Naive thymus-derived CD8-positive, alpha-beta T cell (primary cell): ENCODE measurements around the gene PIH1D1. TPM values are rescaled to one million over a fixed set of nuclear protein-coding genes. Genes with fewer than 3 reads are reported as not detected.

Source experiments
- ATAC-seq, 2 donors: fragments of 150-1000 bp; cut with Tn5 transposase in 1 of 2; sonication (Bioruptor Pico), chemical (Tn5 transposase) in 1 of 2; 1 replicate in 1 of 2; 2 replicates in 1 of 2; pipeline ENCODE4 v1.10.0; 2021; ENCODE audit warnings: mild to moderate bottlenecking in 2 of 2, moderate library complexity in 2 of 2
- POLR2A ChIA-PET: fragments of 350-600 bp; sonication (Branson Sonifier 250); formaldehyde crosslinking; loops from one replicate; lab custom pipeline; 2021; ENCODE audit warnings: antibody characterized with exemption; lab: Charles Lee
- DNase-seq, 10 donors: peaks; one replicate each; pipeline versions ENCODE4 v3.0.0 to v3.0.0-alpha.2; 2020 to 2022
- H3K27ac Mint-ChIP-seq, 10 donors: one replicate each; pipeline ENCODE4 v1.8.0; 2020 to 2022; ENCODE audit warnings: mild to moderate bottlenecking in 10 of 10, mixed read lengths in 10 of 10, moderate library complexity in 4 of 10, inconsistent platforms in 1 of 10
- H3K27me3 Mint-ChIP-seq, 5 donors: one replicate each; pipeline ENCODE4 v1.8.0; 2021 to 2022; ENCODE audit warnings: mixed read lengths in 5 of 5
- H3K36me3 Mint-ChIP-seq, 3 donors: one replicate each; pipeline ENCODE4 v1.8.0; 2020 to 2022; ENCODE audit warnings: mixed read lengths in 3 of 3, mild to moderate bottlenecking in 2 of 3, inconsistent platforms in 1 of 3
- H3K4me1 Mint-ChIP-seq, 4 donors: one replicate each; pipeline ENCODE4 v1.8.0; 2021 to 2022; ENCODE audit warnings: mixed read lengths in 4 of 4
- H3K4me3 Mint-ChIP-seq, 10 donors: one replicate each; pipeline ENCODE4 v1.8.0; 2020 to 2022; ENCODE audit warnings: mild to moderate bottlenecking in 10 of 10, mixed read lengths in 10 of 10, moderate library complexity in 6 of 10, inconsistent platforms in 1 of 10
- H3K9me3 Mint-ChIP-seq, 9 donors: one replicate each; pipeline ENCODE4 v1.8.0; 2020 to 2022; ENCODE audit warnings: mixed read lengths in 9 of 9, mild to moderate bottlenecking in 3 of 9, inconsistent platforms in 1 of 9, moderate library complexity in 1 of 9
- polyA plus RNA-seq, 3 donors: library from polyadenylated mRNA; unstranded; fragments of 300-500 nt; fragmentation: Illumina TruSeq; gene quantifications; one replicate each; pipeline ENCODE4 v1.2.3, GENCODE V29; 2021
- total RNA-seq, 8 experiments: library from RNA in 2 of 8; stranded (reverse) in 2 of 8; gene quantifications; one replicate each; pipeline ENCODE4 v1.2.3 and lab custom pipeline; 2021 to 2026

The PIH1D1 gene
- total and polyA plus RNA-seq, 5 experiments from 2014 or later, result 85.3 to 179 (median 88.9) TPM

GRCh38 chr19:49441210-49441959, 10.2 kb downstream of the PIH1D1 start, which contains the start of gene SLC17A7:
SLC17A7 (minus strand) TSS chr19:49441527; CDS start chr19:49441379, 148 bp downstream.
- H3K36me3 Mint-ChIP-seq, result peaks cover 2 to 8% (median 5%) of the 10 kb centered on the region in 3 donors
- peaks cover 33 to 54% (median 43%) of the 10 kb centered on the region in 4 donors for H3K4me1 Mint-ChIP-seq
- DNase-seq (peak in 5 of 10 donors; percentile 27 to 72 (median 59)), ATAC-seq (no peak)
- no peaks in the 10 kb centered on the region for H3K9me3 Mint-ChIP-seq
- peaks cover 44 to 65% (median 58%) of the 10 kb centered on the region in 5 donors for H3K27me3 Mint-ChIP-seq
- H3K27ac Mint-ChIP-seq, result peak within 1 kb of the TSS in 9 of 10 donors; percentile 19 to 84 (median 34)
- peak within 1 kb of the TSS; percentile 76 to 90 (median 84) for H3K4me3 Mint-ChIP-seq
- POLR2A ChIA-PET, result interaction anchor here (0.6 to 2.4 kb wide), 7 partner anchors 10 to 51 kb away, joined by 3 to 11 read pairs (median 5); partner anchors contain the start of gene PIH1D1

- Mint-ChIP-seq H3K36me3 (peaks cover 2 to 6% (median 5%) of the 10 kb centered on the region in 3 donors), H3K4me1 (peaks cover 35 to 60% (median 48%) of the 10 kb centered on the region in 4 donors), H3K9me3 (no peaks in the 10 kb centered on the region), H3K27me3 (peaks cover 50 to 73% (median 65%) of the 10 kb centered on the region in 5 donors), H3K4me3 (peak overlapping the region; percentile 3 to 83 (median 57)), H3K27ac (peak overlapping the region in 4 of 10 donors; percentile 13 to 73 (median 24))
- POLR2A ChIA-PET, result interaction anchor here (0.8 to 2.8 kb wide), 5 partner anchors 13 to 48 kb away, joined by 3 to 11 read pairs (median 6); partner anchors contain the start of gene GFY
- no peak for DNase-seq
- ATAC-seq, result no peak
Observed at GRCh38 chr19:49440439-49441209, 11.0 kb downstream of the PIH1D1 start.

GRCh38 chr19:49439836-49440235, 11.8 kb downstream of the PIH1D1 start:
- Mint-ChIP-seq H3K36me3 (peaks cover 2 to 9% (median 5%) of the 10 kb centered on the region in 3 donors), H3K4me3 (no peak overlapping the region), H3K27me3 (peaks cover 57 to 81% (median 73%) of the 10 kb centered on the region in 5 donors), H3K9me3 (no peaks in the 10 kb centered on the region), H3K27ac (peak overlapping the region in 1 of 10 donors; percentile 31), H3K4me1 (peaks cover 38 to 60% (median 46%) of the 10 kb centered on the region in 4 donors)
- no peak for ATAC-seq
- DNase-seq, result no peak
- POLR2A ChIA-PET, result interaction anchor here (1.1 to 2.8 kb wide), 4 partner anchors 12 to 46 kb away, joined by 3 to 11 read pairs (median 7); partner anchors contain the start of gene GFY

GRCh38 chr19:49438261-49438660, 13.4 kb downstream of the PIH1D1 start:
- Mint-ChIP-seq H3K9me3 (peaks cover 0 to 2% (median 0%) of the 10 kb centered on the region in 9 donors), H3K27me3 (peaks cover 61 to 92% (median 83%) of the 10 kb centered on the region in 5 donors), H3K4me1 (peaks cover 34 to 52% (median 42%) of the 10 kb centered on the region in 4 donors), H3K4me3 (no peak overlapping the region), H3K36me3 (peaks cover 2 to 9% (median 5%) of the 10 kb centered on the region in 3 donors), H3K27ac (no peak overlapping the region)
- DNase-seq, result no peak
- POLR2A ChIA-PET, result interaction anchor here (2.8 kb wide), 1 partner anchor 13 kb away, joined by 11 read pairs; the partner anchor contains the start of gene GFY
- no peak for ATAC-seq

GRCh38 chr19:49437231-49437630, 14.4 kb downstream of the PIH1D1 start:
- ATAC-seq (no peak), DNase-seq (no peak)
- Mint-ChIP-seq H3K27me3 (peaks cover 66 to 95% (median 83%) of the 10 kb centered on the region in 5 donors), H3K4me1 (peaks cover 34 to 50% (median 43%) of the 10 kb centered on the region in 4 donors), H3K9me3 (peaks cover 0 to 2% (median 0%) of the 10 kb centered on the region in 9 donors), H3K36me3 (peaks cover 2 to 11% (median 5%) of the 10 kb centered on the region in 3 donors), H3K27ac (peak overlapping the region in 1 of 10 donors; percentile 24), H3K4me3 (peak overlapping the region in 1 of 10 donors; percentile 37)
- POLR2A ChIA-PET, result interaction anchor here (1.2 kb wide), 1 partner anchor 105 kb away, joined by 3 read pairs; no protein-coding TSS in a partner anchor

- peaks cover 30 to 46% (median 39%) of the 10 kb centered on the region in 4 donors for H3K4me1 Mint-ChIP-seq
- peaks cover 0 to 5% (median 0%) of the 10 kb centered on the region in 9 donors for H3K9me3 Mint-ChIP-seq
- DNase-seq (peak in 8 of 10 donors; percentile 50 to 75 (median 57)), ATAC-seq (peak; percentile 21 to 68)
- H3K4me3 Mint-ChIP-seq, result peak overlapping the region in 3 of 10 donors; percentile 10 to 41 (median 37)
- POLR2A ChIA-PET, result interaction anchor here (1.2 to 1.6 kb wide), 2 partner anchors 31 to 104 kb away, joined by 3 to 6 read pairs; no protein-coding TSS in a partner anchor
- peak overlapping the region in 3 of 10 donors; percentile 7 to 68 (median 18) for H3K27ac Mint-ChIP-seq
- peaks cover 2 to 13% (median 5%) of the 10 kb centered on the region in 3 donors for H3K36me3 Mint-ChIP-seq
- peaks cover 63 to 95% (median 80%) of the 10 kb centered on the region in 5 donors for H3K27me3 Mint-ChIP-seq
Observed at GRCh38 chr19:49436381-49437017, 15.1 kb downstream of the PIH1D1 start.

GRCh38 chr19:49435670-49436069, 15.9 kb downstream of the PIH1D1 start:
- peaks cover 0 to 5% (median 0%) of the 10 kb centered on the region in 9 donors for H3K9me3 Mint-ChIP-seq
- POLR2A ChIA-PET, result interaction anchor here (0.5 to 1.6 kb wide), 3 partner anchors 9 to 30 kb away, joined by 3 to 6 read pairs (median 3); no protein-coding TSS in a partner anchor
- no peak for DNase-seq
- ATAC-seq, result no peak
- H3K4me3 Mint-ChIP-seq, result no peak overlapping the region
- H3K27ac Mint-ChIP-seq, result no peak overlapping the region
- peaks cover 64 to 95% (median 78%) of the 10 kb centered on the region in 5 donors for H3K27me3 Mint-ChIP-seq
- H3K4me1 Mint-ChIP-seq, result peaks cover 28 to 41% (median 39%) of the 10 kb centered on the region in 4 donors
- H3K36me3 Mint-ChIP-seq, result peaks cover 2 to 11% (median 2%) of the 10 kb centered on the region in 3 donors

GRCh38 chr19:49434907-49435583, 16.6 kb downstream of the PIH1D1 start:
- Mint-ChIP-seq H3K27me3 (peaks cover 64 to 94% (median 78%) of the 10 kb centered on the region in 5 donors), H3K36me3 (peaks cover under 1 to 9% (median 2%) of the 10 kb centered on the region in 3 donors), H3K27ac (peak overlapping the region in 1 of 10 donors; percentile 11), H3K4me3 (peak overlapping the region in 1 of 10 donors; percentile 1), H3K4me1 (peaks cover 28 to 40% (median 35%) of the 10 kb centered on the region in 4 donors), H3K9me3 (peaks cover 0 to 5% (median 0%) of the 10 kb centered on the region in 9 donors)
- POLR2A ChIA-PET, result interaction anchor here (0.5 to 1.6 kb wide), 3 partner anchors 9 to 29 kb away, joined by 3 to 6 read pairs (median 3); no protein-coding TSS in a partner anchor
- DNase-seq, result no peak
- no peak for ATAC-seq

- ATAC-seq, result peak in 1 of 2 donors; percentile 26
- peak overlapping the region; percentile 16 to 82 (median 53) for H3K4me3 Mint-ChIP-seq
- peaks cover 56 to 92% (median 73%) of the 10 kb centered on the region in 5 donors for H3K27me3 Mint-ChIP-seq
- H3K36me3 Mint-ChIP-seq, result peaks cover 2 to 9% (median 4%) of the 10 kb centered on the region in 3 donors
- H3K4me1 Mint-ChIP-seq, result peaks cover 32 to 42% (median 38%) of the 10 kb centered on the region in 4 donors
- H3K9me3 Mint-ChIP-seq, result peaks cover 0 to 5% (median 0%) of the 10 kb centered on the region in 9 donors
- peak overlapping the region in 3 of 10 donors; percentile 6 to 71 (median 37) for H3K27ac Mint-ChIP-seq
- POLR2A ChIA-PET, result interaction anchor here (0.6 to 1.1 kb wide), 5 partner anchors 11 to 164 kb away, joined by 3 to 4 read pairs (median 4); partner anchors contain the start of gene PTH2
- no peak for DNase-seq
Observed at GRCh38 chr19:49433240-49433901, 18.2 kb downstream of the PIH1D1 start.
